ENCODE measurements around the gene TRIO.

Gene TRIO

GRCh38 chr5:14557791-14558415 lies 414.8 kb downstream of the TRIO start (continued):
- TF ChIP-seq, protein P1, sequence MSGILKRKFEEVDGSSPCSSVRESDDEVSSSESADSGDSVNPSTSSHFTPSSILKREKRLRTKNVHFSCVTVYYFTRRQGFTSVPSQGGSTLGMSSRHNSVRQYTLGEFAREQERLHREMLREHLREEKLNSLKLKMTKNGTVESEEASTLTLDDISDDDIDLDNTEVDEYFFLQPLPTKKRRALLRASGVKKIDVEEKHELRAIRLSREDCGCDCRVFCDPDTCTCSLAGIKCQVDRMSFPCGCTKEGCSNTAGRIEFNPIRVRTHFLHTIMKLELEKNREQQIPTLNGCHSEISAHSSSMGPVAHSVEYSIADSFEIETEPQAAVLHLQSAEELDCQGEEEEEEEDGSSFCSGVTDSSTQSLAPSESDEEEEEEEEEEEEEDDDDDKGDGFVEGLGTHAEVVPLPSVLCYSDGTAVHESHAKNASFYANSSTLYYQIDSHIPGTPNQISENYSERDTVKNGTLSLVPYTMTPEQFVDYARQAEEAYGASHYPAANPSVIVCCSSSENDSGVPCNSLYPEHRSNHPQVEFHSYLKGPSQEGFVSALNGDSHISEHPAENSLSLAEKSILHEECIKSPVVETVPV (CRISPR knock-in tag; IDR thresholded peaks at IDR 0.05) = no peak
- no peak for TF ChIP-seq ARNTL (CRISPR knock-in tag; IDR thresholded peaks at IDR 0.05; ENCODE audit: borderline replicate concordance, low read depth)
